ENCODE measurements around the gene TINCR. TPM values are rescaled to one million over a fixed set of nuclear protein-coding genes. Genes with fewer than 3 reads are reported as not detected.

TINCR gene
- polyA plus RNA-seq, 1 of the 3 experiments (the other 2 are of a cell fraction) = 0.02 TPM

GRCh38 chr19:5560156-5560555 lies 7.6 kb downstream of the TINCR start:
- Histone ChIP-seq H3K4me3 (ENCODE audit: low read depth in 2 of 2, low read length in 1 of 2) (no peak overlapping the region), H3K9ac (no peak overlapping the region), H2AFZ (ENCODE audit: low read depth) (no peak overlapping the region), H3K9me2 (no peaks in the 10 kb centered on the region), H3K36me3 (replicated peaks in 1 of 2; ENCODE audit: control insufficient read depth in 1 of 2, insufficient read depth in 2 of 2, low read length in 1 of 2) (no peaks in the 10 kb centered on the region), H3F3A (replicated peaks; ENCODE audit: insufficient read depth) (no peaks in the 10 kb centered on the region), H3K27me3 (ENCODE audit: insufficient read depth) (0 out of 2 replicates have a peak, but pooled peaks cover under 1% of the 10 kb centered on the region), H3K4me1 (ENCODE audit: control insufficient read depth in 1 of 2, insufficient read depth in 2 of 2, low read depth in 1 of 2, low read length in 1 of 2) (no peaks in the 10 kb centered on the region; a peak in 1 of 4 replicates), H3K79me2 (ENCODE audit: insufficient read depth) (no peaks in the 10 kb centered on the region), H4K20me1 (ENCODE audit: insufficient read depth) (no peaks in the 10 kb centered on the region), H3K4me2 (no peak overlapping the region), H3K27ac (ENCODE audit: low read depth in 2 of 2, low read length in 1 of 2) (no peak overlapping the region), H3K9me3 (no peaks in the 10 kb centered on the region)
- no peak for TF ChIP-seq USF2 (IDR thresholded peaks at IDR 0.05; ENCODE audit: borderline replicate concordance, low read depth, low read length)
- no peak for TF ChIP-seq EP300 (IDR thresholded peaks at IDR 0.05; ENCODE audit: borderline replicate concordance in 1 of 2, low read depth in 1 of 2, low read length in 1 of 2)
- no peak for TF ChIP-seq MXI1 (IDR thresholded peaks at IDR 0.05; ENCODE audit: low read depth, low read length)
- no peak for TF ChIP-seq NRF1 (IDR thresholded peaks at IDR 0.05; ENCODE audit: low read depth, low read length)
- no peak for TF ChIP-seq FOXM1 (IDR thresholded peaks at IDR 0.05; ENCODE audit: low read depth)
- TF ChIP-seq JUND (IDR thresholded peaks at IDR 0.05) = no peak
- no peak for TF ChIP-seq SIN3A (IDR thresholded peaks at IDR 0.05; ENCODE audit: borderline replicate concordance, low read depth, low read length)
- TF ChIP-seq PBX3 (IDR thresholded peaks at IDR 0.05) = no peak
- TF ChIP-seq GATA2 (CRISPR knock-in tag; IDR thresholded peaks at IDR 0.05) = no peak
- no peak for TF ChIP-seq IRF3 (IDR thresholded peaks at IDR 0.05; ENCODE audit: low read depth, low read length)
- TF ChIP-seq TCF12 (IDR thresholded peaks at IDR 0.05) = no peak
- POLR2A ChIA-PET = no interaction called here
- CTCF ChIA-PET = interaction anchor here (0.9 to 3.5 kb wide), 3 partner anchors 13 to 196 kb away, joined by 3 to 18 read pairs (median 3); no protein-coding TSS in a partner anchor
- no peak for DNase-seq
- WGBS (ENCODE audit: low lambda C conversion rate) = no CpG with 5 or more reads among the region's 19 CpGs

DNA sequence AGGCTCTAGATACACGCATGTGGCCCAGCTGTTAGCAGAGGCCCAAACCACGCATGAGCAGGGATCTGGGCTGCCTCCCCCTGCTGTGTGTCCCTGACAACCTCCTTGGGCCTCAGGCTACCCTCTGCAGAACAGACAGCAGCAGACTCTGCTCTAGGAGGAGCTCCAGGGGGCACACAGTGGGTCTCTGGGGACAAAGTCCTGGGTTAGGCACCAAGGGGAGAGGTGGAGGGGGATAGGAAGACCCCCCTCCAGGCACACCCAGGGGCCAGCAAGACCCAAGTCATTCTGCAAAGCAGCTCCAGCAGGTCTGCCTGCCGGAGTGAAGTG lies 8.0 kb downstream of the TINCR start:
- H3F3A ChIP-seq (replicated peaks; ENCODE audit: insufficient read depth) = no peaks in the 10 kb centered on the region
- POLR2A ChIA-PET = no interaction called here
- no peak overlapping the region for H3K4me3 ChIP-seq (ENCODE audit: low read depth in 2 of 2, low read length in 1 of 2)
- peak; percentile 51 for DNase-seq
- H3K9ac ChIP-seq = no peak overlapping the region
- WGBS (ENCODE audit: low lambda C conversion rate) = 42% methylated on average over 3 of the region's 3 CpGs
- H3K4me2 ChIP-seq = no peak overlapping the region
- no peaks in the 10 kb centered on the region; a peak in 1 of 4 replicates for H3K4me1 ChIP-seq (ENCODE audit: control insufficient read depth in 1 of 2, insufficient read depth in 2 of 2, low read depth in 1 of 2, low read length in 1 of 2)
- CTCF ChIA-PET = interaction anchor here (0.9 to 3.5 kb wide), 2 partner anchors 12 to 20 kb away, joined by 3 to 18 read pairs; no protein-coding TSS in a partner anchor
- H3K79me2 ChIP-seq (ENCODE audit: insufficient read depth) = no peaks in the 10 kb centered on the region
- no peaks in the 10 kb centered on the region for H3K27me3 ChIP-seq (ENCODE audit: insufficient read depth)
- no peak overlapping the region for H3K27ac ChIP-seq (ENCODE audit: low read depth in 2 of 2, low read length in 1 of 2)
- H2AFZ ChIP-seq (ENCODE audit: low read depth) = no peak overlapping the region
- no peaks in the 10 kb centered on the region for H4K20me1 ChIP-seq (ENCODE audit: insufficient read depth)
- no peaks in the 10 kb centered on the region for H3K36me3 ChIP-seq (replicated peaks in 1 of 2; ENCODE audit: control insufficient read depth in 1 of 2, insufficient read depth in 2 of 2, low read length in 1 of 2)
- H3K9me2 ChIP-seq = no peaks in the 10 kb centered on the region
- H3K9me3 ChIP-seq = no peaks in the 10 kb centered on the region
- TF ChIP-seq YY1 (IDR thresholded peaks at IDR 0.05; ENCODE audit: low read depth) (no peak), EZH2phosphoT487 (IDR thresholded peaks at IDR 0.05; ENCODE audit: borderline replicate concordance, low read depth) (no peak), CHD2 (IDR thresholded peaks at IDR 0.05; ENCODE audit: low read length, partially characterized antibody) (no peak), FOXM1 (IDR thresholded peaks at IDR 0.05; ENCODE audit: low read depth) (no peak), MEF2A (IDR thresholded peaks at IDR 0.05; ENCODE audit: borderline replicate concordance, low read depth) (no peak), GABPA (IDR thresholded peaks at IDR 0.05; ENCODE audit: low read depth) (no peak), SIN3A (IDR thresholded peaks at IDR 0.05; ENCODE audit: borderline replicate concordance, low read depth, low read length) (no peak), MXI1 (IDR thresholded peaks at IDR 0.05; ENCODE audit: low read depth, low read length) (no peak), POLR2AphosphoS5 (IDR thresholded peaks at IDR 0.05; ENCODE audit: low read depth, low read length) (no peak), PBX3 (IDR thresholded peaks at IDR 0.05) (no peak), NFIC (IDR thresholded peaks at IDR 0.05; ENCODE audit: borderline replicate concordance) (no peak), RCOR1 (IDR thresholded peaks at IDR 0.05; ENCODE audit: low read length) (no peak)
- TF ChIP-seq, protein P1, sequence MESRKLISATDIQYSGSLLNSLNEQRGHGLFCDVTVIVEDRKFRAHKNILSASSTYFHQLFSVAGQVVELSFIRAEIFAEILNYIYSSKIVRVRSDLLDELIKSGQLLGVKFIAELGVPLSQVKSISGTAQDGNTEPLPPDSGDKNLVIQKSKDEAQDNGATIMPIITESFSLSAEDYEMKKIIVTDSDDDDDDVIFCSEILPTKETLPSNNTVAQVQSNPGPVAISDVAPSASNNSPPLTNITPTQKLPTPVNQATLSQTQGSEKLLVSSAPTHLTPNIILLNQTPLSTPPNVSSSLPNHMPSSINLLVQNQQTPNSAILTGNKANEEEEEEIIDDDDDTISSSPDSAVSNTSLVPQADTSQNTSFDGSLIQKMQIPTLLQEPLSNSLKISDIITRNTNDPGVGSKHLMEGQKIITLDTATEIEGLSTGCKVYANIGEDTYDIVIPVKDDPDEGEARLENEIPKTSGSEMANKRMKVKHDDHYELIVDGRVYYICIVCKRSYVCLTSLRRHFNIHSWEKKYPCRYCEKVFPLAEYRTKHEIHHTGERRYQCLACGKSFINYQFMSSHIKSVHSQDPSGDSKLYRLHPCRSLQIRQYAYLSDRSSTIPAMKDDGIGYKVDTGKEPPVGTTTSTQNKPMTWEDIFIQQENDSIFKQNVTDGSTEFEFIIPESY (IDR thresholded peaks at IDR 0.05; ENCODE audit: borderline replicate concordance, low read depth) = no peak
- TF ChIP-seq, protein P2, sequence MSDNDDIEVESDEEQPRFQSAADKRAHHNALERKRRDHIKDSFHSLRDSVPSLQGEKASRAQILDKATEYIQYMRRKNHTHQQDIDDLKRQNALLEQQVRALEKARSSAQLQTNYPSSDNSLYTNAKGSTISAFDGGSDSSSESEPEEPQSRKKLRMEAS (IDR thresholded peaks at IDR 0.05; ENCODE audit: low read depth) = no peak
- TF ChIP-seq, protein P3, sequence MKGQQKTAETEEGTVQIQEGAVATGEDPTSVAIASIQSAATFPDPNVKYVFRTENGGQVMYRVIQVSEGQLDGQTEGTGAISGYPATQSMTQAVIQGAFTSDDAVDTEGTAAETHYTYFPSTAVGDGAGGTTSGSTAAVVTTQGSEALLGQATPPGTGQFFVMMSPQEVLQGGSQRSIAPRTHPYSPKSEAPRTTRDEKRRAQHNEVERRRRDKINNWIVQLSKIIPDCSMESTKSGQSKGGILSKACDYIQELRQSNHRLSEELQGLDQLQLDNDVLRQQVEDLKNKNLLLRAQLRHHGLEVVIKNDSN (IDR thresholded peaks at IDR 0.05; ENCODE audit: borderline replicate concordance, low read depth) = no peak
